Esophagus squamous epithelium (tissue), 4 donors: Measurements from ENCODE around the gene GSC2.

Experiments
- POLR2A ChIP-seq, 4 donors: fragments of 450-650 bp; IDR thresholded peaks; one replicate each; pipeline ENCODE4 v1.6.1; 2017; ENCODE audit warnings: antibody characterized with exemption in 4 of 4, mild to moderate bottlenecking in 4 of 4, moderate library complexity in 3 of 4
- TF ChIP-seq, protein P1 (sequence below), 6 experiments: fragments of 450-650 bp in 4 of 6; fragments of 200-600 bp in 2 of 6; sonication (generic) in 2 of 6; IDR thresholded peaks; one replicate each; pipeline ENCODE4 v1.5.1; 2016 to 2019; ENCODE audit warnings: antibody characterized with exemption in 6 of 6, mild to moderate bottlenecking in 4 of 6, moderate library complexity in 4 of 6

DNA sequence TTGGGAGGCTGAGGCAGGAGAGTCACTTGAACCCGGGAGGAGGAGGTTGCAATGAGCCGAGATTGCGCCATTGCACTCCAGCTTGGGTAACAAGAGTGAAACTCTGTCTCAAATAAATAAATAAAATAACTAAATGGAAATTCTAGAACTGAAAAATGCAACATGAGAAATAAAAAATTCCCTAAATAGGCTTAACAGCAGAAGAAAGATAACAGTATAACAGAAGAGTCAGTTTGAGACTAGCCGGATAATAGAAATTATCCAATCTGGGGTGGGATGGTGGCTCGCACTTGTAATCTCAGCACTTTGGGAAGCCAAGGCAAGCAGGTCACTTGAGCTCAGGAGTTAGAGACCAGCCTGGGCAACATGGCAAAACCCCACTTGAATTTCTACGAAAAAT, 14.3 kb upstream of the GSC2 start:
- TF ChIP-seq POLR2A (IDR thresholded peaks at IDR 0.05): no peak
- TF ChIP-seq, protein P1, sequence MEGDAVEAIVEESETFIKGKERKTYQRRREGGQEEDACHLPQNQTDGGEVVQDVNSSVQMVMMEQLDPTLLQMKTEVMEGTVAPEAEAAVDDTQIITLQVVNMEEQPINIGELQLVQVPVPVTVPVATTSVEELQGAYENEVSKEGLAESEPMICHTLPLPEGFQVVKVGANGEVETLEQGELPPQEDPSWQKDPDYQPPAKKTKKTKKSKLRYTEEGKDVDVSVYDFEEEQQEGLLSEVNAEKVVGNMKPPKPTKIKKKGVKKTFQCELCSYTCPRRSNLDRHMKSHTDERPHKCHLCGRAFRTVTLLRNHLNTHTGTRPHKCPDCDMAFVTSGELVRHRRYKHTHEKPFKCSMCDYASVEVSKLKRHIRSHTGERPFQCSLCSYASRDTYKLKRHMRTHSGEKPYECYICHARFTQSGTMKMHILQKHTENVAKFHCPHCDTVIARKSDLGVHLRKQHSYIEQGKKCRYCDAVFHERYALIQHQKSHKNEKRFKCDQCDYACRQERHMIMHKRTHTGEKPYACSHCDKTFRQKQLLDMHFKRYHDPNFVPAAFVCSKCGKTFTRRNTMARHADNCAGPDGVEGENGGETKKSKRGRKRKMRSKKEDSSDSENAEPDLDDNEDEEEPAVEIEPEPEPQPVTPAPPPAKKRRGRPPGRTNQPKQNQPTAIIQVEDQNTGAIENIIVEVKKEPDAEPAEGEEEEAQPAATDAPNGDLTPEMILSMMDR (IDR thresholded peaks at IDR 0.05): no peak
